Measurements from ENCODE around the gene ANKS3. TPM values are rescaled to one million over a fixed set of nuclear protein-coding genes. Genes with fewer than 3 reads are reported as not detected.
"Not testable (repeated sequence)": the region's sequence is repeated elsewhere in the genome, so short reads cannot be mapped to it uniquely, and the experiment has no call there.

ANKS3 gene
- total and polyA plus RNA-seq, 8 donors = 11.6 to 183 (median 25.9) TPM

- DNase-seq = peak; percentile 90 to 95
- intact Hi-C loops (cut with DNase I; ENCODE audit: low total_unique reads) = no loop called here
- peak overlapping the region; percentile 80 to 90 (median 82) for H3K27ac ChIP-seq
- TF ChIP-seq EP300 (IDR thresholded peaks at IDR 0.05) (no peak), POLR2A (IDR thresholded peaks at IDR 0.05) (no peak), POLR2AphosphoS5 (IDR thresholded peaks at IDR 0.05) (peak in 2 of 3 donors; percentile 24 to 66), CTCF (IDR thresholded peaks at IDR 0.05) (peak in 1 of 7 experiments; percentile 27)
- H3K36me3 ChIP-seq = peaks cover 55 to 95% (median 92%) of the 10 kb centered on the region in 4 donors
- H3K9me3 ChIP-seq = no peaks in the 10 kb centered on the region
- H3K4me3 ChIP-seq = peak overlapping the region in 1 of 4 donors; percentile 3
- H3K4me1 ChIP-seq = peaks cover 40 to 78% (median 56%) of the 10 kb centered on the region in 4 donors
- no peaks in the 10 kb centered on the region for H3K27me3 ChIP-seq
- 33 to 58% (median 47%) methylated on average over 15 to 16 of the region's 16 CpGs for WGBS, 5 donors
These were observed 79.8 kb downstream of the ANKS3 start for GRCh38 chr16:4654011-4654963.

- intact Hi-C loops (cut with DNase I; ENCODE audit: low total_unique reads) = no loop called here
- peaks cover 40 to 71% (median 56%) of the 10 kb centered on the region in 4 donors for H3K4me1 ChIP-seq
- TF ChIP-seq CTCF (IDR thresholded peaks at IDR 0.05) (no peak), POLR2A (IDR thresholded peaks at IDR 0.05) (no peak), EP300 (IDR thresholded peaks at IDR 0.05) (no peak), POLR2AphosphoS5 (IDR thresholded peaks at IDR 0.05) (no peak)
- H3K27me3 ChIP-seq = no peaks in the 10 kb centered on the region
- WGBS, 5 donors = 43 to 79% (median 57%) methylated on average over 10 to 25 of the region's 25 CpGs
- H3K36me3 ChIP-seq = peaks cover 39 to 88% (median 80%) of the 10 kb centered on the region in 4 donors
- no peak overlapping the region for H3K4me3 ChIP-seq
- H3K27ac ChIP-seq = peak overlapping the region; percentile 80 to 90 (median 82)
- H3K9me3 ChIP-seq = no peaks in the 10 kb centered on the region
- DNase-seq = no peak
These were observed 81.5 kb downstream of the ANKS3 start for GRCh38 chr16:4652561-4652960.

- no peaks in the 10 kb centered on the region for H3K27me3 ChIP-seq
- no peaks in the 10 kb centered on the region for H3K9me3 ChIP-seq
- intact Hi-C loops (cut with DNase I; ENCODE audit: low total_unique reads) = no loop called here
- 67 to 85% (median 72%) methylated on average over 13 of the region's 13 CpGs for WGBS, 5 donors
- H3K27ac ChIP-seq = peak overlapping the region in 4 of 5 donors; percentile 80 to 90 (median 84)
- no peak for DNase-seq
- H3K4me1 ChIP-seq = peaks cover 40 to 71% (median 60%) of the 10 kb centered on the region in 4 donors
- H3K4me3 ChIP-seq = no peak overlapping the region
- no peak for TF ChIP-seq POLR2AphosphoS5 (IDR thresholded peaks at IDR 0.05)
- peaks cover 33 to 87% (median 76%) of the 10 kb centered on the region in 4 donors for H3K36me3 ChIP-seq
These were observed 82.2 kb downstream of the ANKS3 start for GRCh38 chr16:4651827-4652226.

GRCh38 chr16:4650443-4651074 lies 83.5 kb downstream of the ANKS3 start:
- intact Hi-C loops (cut with DNase I; ENCODE audit: low total_unique reads); H3K27me3 ChIP-seq; H3K4me3 ChIP-seq; H3K9me3 ChIP-seq: not testable (repeated sequence)
- TF ChIP-seq CTCF (IDR thresholded peaks at IDR 0.05) (peak in 5 of 7 experiments; percentile 47 to 67 (median 48)), POLR2AphosphoS5 (IDR thresholded peaks at IDR 0.05) (peak in 1 of 3 donors; percentile 63)
- peak; percentile 71 to 84 for DNase-seq
- WGBS, 5 donors = 65 to 78% (median 68%) methylated on average over 14 to 15 of the region's 15 CpGs
- Histone ChIP-seq H3K36me3 (peaks cover 23 to 87% (median 66%) of the 10 kb centered on the region in 4 donors), H3K4me1 (peaks cover 35 to 61% (median 55%) of the 10 kb centered on the region in 4 donors), H3K27ac (peak overlapping the region in 2 of 5 donors; percentile 24 to 27)
